Mesenchymal stem cell (in vitro differentiated cells and primary cell): ENCODE measurements around the gene ZBTB7B.

ENCODE experiments used
- DNase-seq: peaks from one replicate; pipeline ENCODE4 v3.0.0-alpha.2; 2013
- H2AFZ ChIP-seq: one replicate; pipeline ENCODE4 v1.6.1; 2013; ENCODE audit warnings: low read depth, mild to moderate bottlenecking, control low read depth, inconsistent platforms, low read length, moderate library complexity
- H2AK5ac ChIP-seq: 2 replicates; pipeline ENCODE4 v1.6.1; 2013; ENCODE audit warnings: low read length, moderate library complexity, mild to moderate bottlenecking, inconsistent platforms; ENCODE audit not compliant: severe bottlenecking
- H2BK120ac ChIP-seq: one replicate; pipeline ENCODE4 v1.6.1; 2013; ENCODE audit warnings: low read depth, mild to moderate bottlenecking, inconsistent platforms, low read length, moderate library complexity
- H2BK12ac ChIP-seq, 2 experiments: one replicate each; pipeline ENCODE4 v1.6.1; 2013; ENCODE audit warnings: inconsistent platforms in 2 of 2, low read length in 2 of 2, mild to moderate bottlenecking in 2 of 2, moderate library complexity in 2 of 2, control low read depth in 1 of 2
- H2BK15ac ChIP-seq: one replicate; pipeline ENCODE4 v1.6.1; 2013; ENCODE audit warnings: mild to moderate bottlenecking, low read depth, inconsistent platforms; ENCODE audit not compliant: poor library complexity, severe bottlenecking
- H2BK5ac ChIP-seq: 2 replicates; pipeline ENCODE4 v1.6.1; 2013; ENCODE audit warnings: low read depth, mild to moderate bottlenecking, low read length, control low read depth, inconsistent platforms; ENCODE audit not compliant: poor library complexity, severe bottlenecking
- H3K14ac ChIP-seq, 2 experiments: one replicate each; pipeline ENCODE4 v1.6.1; 2013; ENCODE audit warnings: inconsistent platforms in 2 of 2, low read length in 2 of 2, control low read depth in 1 of 2, mild to moderate bottlenecking in 1 of 2, moderate library complexity in 1 of 2
- H3K18ac ChIP-seq, 2 experiments: one replicate each; pipeline ENCODE4 v1.6.1; 2013; ENCODE audit warnings: inconsistent platforms in 2 of 2, low read length in 2 of 2, control low read depth in 1 of 2, low read depth in 1 of 2, mild to moderate bottlenecking in 1 of 2
- H3K23ac ChIP-seq, 2 experiments: one replicate each; pipeline ENCODE4 v1.6.1; 2013; ENCODE audit warnings: inconsistent platforms in 2 of 2, low read length in 2 of 2, mild to moderate bottlenecking in 2 of 2, moderate library complexity in 2 of 2, control low read depth in 1 of 2
- H3K27ac ChIP-seq: 2 replicates; pipeline ENCODE4 v1.5.1; 2013; ENCODE audit warnings: mild to moderate bottlenecking, moderate library complexity, low read length, control low read depth, inconsistent platforms; ENCODE audit not compliant: poor library complexity, severe bottlenecking
- H3K27me3 ChIP-seq, 2 experiments: 2 replicates each; pipeline versions ENCODE4 v1.6.1 to v1.7.0; 2013; ENCODE audit warnings: low read length in 2 of 2, mild to moderate bottlenecking in 2 of 2, moderate library complexity in 2 of 2, control low read depth in 1 of 2, inconsistent platforms in 1 of 2; ENCODE audit not compliant: control insufficient read depth in 1 of 2, insufficient read depth in 1 of 2
- H3K36me3 ChIP-seq, 2 experiments: 2 replicates each; pipeline versions ENCODE4 v1.6.1 to v1.7.0; 2013; ENCODE audit warnings: low read length in 2 of 2, control low read depth in 1 of 2, inconsistent platforms in 1 of 2, low read depth in 1 of 2, mild to moderate bottlenecking in 1 of 2; ENCODE audit not compliant: insufficient read depth in 2 of 2, control insufficient read depth in 1 of 2
- H3K4ac ChIP-seq, 2 experiments: one replicate each; pipeline ENCODE4 v1.6.1; 2013; ENCODE audit warnings: inconsistent platforms in 2 of 2, low read length in 2 of 2, mild to moderate bottlenecking in 2 of 2, moderate library complexity in 2 of 2, control low read depth in 1 of 2, low read depth in 1 of 2
- H3K4me1 ChIP-seq: 2 replicates; pipeline ENCODE4 v1.6.1; 2013; ENCODE audit warnings: low read depth, low read length, control low read depth; ENCODE audit not compliant: control insufficient read depth, insufficient read depth
- H3K4me2 ChIP-seq: 2 replicates; pipeline ENCODE4 v1.6.1; 2013; ENCODE audit warnings: low read length, mild to moderate bottlenecking, inconsistent platforms; ENCODE audit not compliant: poor library complexity, severe bottlenecking
- H3K4me3 ChIP-seq, 2 experiments: 2 replicates each; pipeline versions ENCODE4 v1.5.1 to v1.7.0; 2013; ENCODE audit warnings: low read length in 2 of 2, mild to moderate bottlenecking in 2 of 2, control low read depth in 1 of 2, low read depth in 1 of 2; ENCODE audit not compliant: insufficient read depth in 1 of 2
- H3K79me1 ChIP-seq: replicated peaks from 2 replicates; pipeline ENCODE4 v1.6.1; 2013; ENCODE audit warnings: mild to moderate bottlenecking, control low read depth, low read length, inconsistent platforms; ENCODE audit not compliant: poor library complexity, severe bottlenecking
- H3K9ac ChIP-seq: 2 replicates; pipeline ENCODE4 v1.7.0; 2013; ENCODE audit warnings: mild to moderate bottlenecking, low read length, moderate library complexity
- H3K9me3 ChIP-seq: 2 replicates; pipeline ENCODE4 v1.7.0; 2013; ENCODE audit warnings: mild to moderate bottlenecking, low read length; ENCODE audit not compliant: control insufficient read depth
- H4K8ac ChIP-seq: one replicate; pipeline ENCODE4 v1.6.1; 2013; ENCODE audit warnings: inconsistent platforms, mild to moderate bottlenecking, low read length, moderate library complexity
- H4K91ac ChIP-seq: one replicate; pipeline ENCODE4 v1.6.1; 2013; ENCODE audit warnings: mild to moderate bottlenecking, low read length, inconsistent platforms
- WGBS: methylation state at CpG from one replicate; pipeline ENCODE4 v1.1.7; 2013; ENCODE audit warnings: mixed read lengths; 5-methylcytosine and 5-hydroxymethylcytosine counted together

Gene ZBTB7B

GRCh38 chr1:155003227-155003765 lies 694 bp downstream of the ZBTB7B start:
- Histone ChIP-seq H4K8ac (peak overlapping the region; percentile 91), H2BK15ac (peak overlapping the region; percentile 93), H3K9me3 (no peaks in the 10 kb centered on the region), H3K27me3 (no peaks in the 10 kb centered on the region), H3K23ac (peak overlapping the region in 1 of 2 experiments; percentile 86), H2AFZ (no peak overlapping the region), H2BK12ac (peak overlapping the region; percentile 15 to 61), H3K9ac (peak overlapping the region; percentile 96), H3K4me2 (peak overlapping the region; percentile 62), H3K4ac (peak overlapping the region; percentile 85 to 89), H3K4me3 (peak overlapping the region; percentile 83 to 100), H2BK120ac (peak overlapping the region; percentile 98), H3K27ac (peak overlapping the region; percentile 87), H3K4me1 (peaks cover 42% of the 10 kb centered on the region), H2AK5ac (peak overlapping the region; percentile 55), H4K91ac (peak overlapping the region; percentile 97), H3K14ac (peak overlapping the region in 1 of 2 experiments; percentile 97), H3K36me3 (peaks cover 3 to 27% of the 10 kb centered on the region in 2 experiments), H3K18ac (peak overlapping the region; percentile 88 to 98), H2BK5ac (peak overlapping the region; percentile 68), H3K79me1 (peaks cover 15% of the 10 kb centered on the region)
- WGBS = under 1% methylated on average over 15 of the region's 37 CpGs
- DNase-seq = peak; percentile 56

- Histone ChIP-seq H3K9me3 (no peaks in the 10 kb centered on the region), H4K8ac (peak overlapping the region; percentile 91), H2AFZ (no peak overlapping the region), H2BK5ac (peak overlapping the region; percentile 68), H3K4me1 (peaks cover 42% of the 10 kb centered on the region), H3K4me3 (peak overlapping the region; percentile 83 to 100), H2BK12ac (peak overlapping the region; percentile 59 to 61), H3K4ac (peak overlapping the region; percentile 85 to 89), H2AK5ac (peak overlapping the region; percentile 55), H3K27ac (peak overlapping the region; percentile 87), H2BK15ac (peak overlapping the region; percentile 96), H2BK120ac (peak overlapping the region; percentile 98), H3K14ac (peak overlapping the region in 1 of 2 experiments; percentile 97), H4K91ac (peak overlapping the region; percentile 97), H3K36me3 (peaks cover 3 to 33% of the 10 kb centered on the region in 2 experiments), H3K18ac (peak overlapping the region; percentile 88 to 98), H3K23ac (peak overlapping the region in 1 of 2 experiments; percentile 86), H3K9ac (peak overlapping the region; percentile 96), H3K4me2 (peak overlapping the region; percentile 62), H3K27me3 (no peaks in the 10 kb centered on the region), H3K79me1 (peaks cover 19% of the 10 kb centered on the region)
- WGBS = 1% methylated on average over 9 of the region's 34 CpGs
- DNase-seq = peak; percentile 58
Observed at GRCh38 chr1:155003766-155004351, 1.3 kb downstream of the ZBTB7B start.

GRCh38 chr1:155004352-155005075 lies 1.9 kb downstream of the ZBTB7B start:
- Histone ChIP-seq H3K4me3 (peak overlapping the region; percentile 83 to 100), H3K36me3 (peaks cover 3 to 39% of the 10 kb centered on the region in 2 experiments), H2BK120ac (peak overlapping the region; percentile 98), H2BK15ac (no peak overlapping the region), H3K18ac (peak overlapping the region; percentile 58 to 88), H4K91ac (peak overlapping the region; percentile 48), H2BK5ac (no peak overlapping the region), H3K79me1 (peaks cover 22% of the 10 kb centered on the region), H2BK12ac (peak overlapping the region; percentile 59 to 92), H3K4me1 (peaks cover 36% of the 10 kb centered on the region), H3K4ac (peak overlapping the region; percentile 64 to 69), H2AFZ (no peak overlapping the region), H3K27ac (peak overlapping the region; percentile 24), H4K8ac (peak overlapping the region; percentile 29), H2AK5ac (peak overlapping the region; percentile 1), H3K9me3 (no peaks in the 10 kb centered on the region), H3K27me3 (no peaks in the 10 kb centered on the region), H3K14ac (peak overlapping the region in 1 of 2 experiments; percentile 84), H3K4me2 (peak overlapping the region; percentile 62), H3K23ac (peak overlapping the region in 1 of 2 experiments; percentile 5), H3K9ac (peak overlapping the region; percentile 96)
- no peak for DNase-seq
- 56% methylated on average over 5 of the region's 5 CpGs for WGBS
